GM19351 (cell line): ENCODE measurements around the gene RBP5.

ENCODE experiments used
- ATAC-seq: cut with Tn5 transposase; IDR thresholded peaks from one replicate; pipeline ENCODE4 v1.9.1; 2021; ENCODE audit warnings: mild to moderate bottlenecking, moderate library complexity; ENCODE audit not compliant: unreplicated experiment

The RBP5 gene

GRCh38 chr12:7128681-7129286, at the start of gene RBP5:
TSS of gene RBP5 (minus strand) at chr12:7128889. CDS start at chr12:7128775, 114 bp downstream.
- no peak for ATAC-seq

- no peak for ATAC-seq
These were observed 49.8 kb upstream of the RBP5 start for GRCh38 chr12:7178481-7178880.

GRCh38 chr12:7176595-7176994, 47.9 kb upstream of the RBP5 start:
- ATAC-seq: no peak

GRCh38 chr12:7175493-7175892, 46.8 kb upstream of the RBP5 start:
- ATAC-seq: no peak

GRCh38 chr12:7171854-7172253, 43.2 kb upstream of the RBP5 start:
- ATAC-seq: no peak

GRCh38 chr12:7169951-7170350, 41.3 kb upstream of the RBP5 start:
- no peak for ATAC-seq

GRCh38 chr12:7162691-7163114, 34.0 kb upstream of the RBP5 start:
- no peak for ATAC-seq

GRCh38 chr12:7161811-7162210, 33.1 kb upstream of the RBP5 start:
- ATAC-seq: no peak

GRCh38 chr12:7161327-7161726, 32.6 kb upstream of the RBP5 start:
- no peak for ATAC-seq

- ATAC-seq: no peak
These were observed 31.5 kb upstream of the RBP5 start for GRCh38 chr12:7160183-7160582.

- ATAC-seq: no peak
These were observed 30.3 kb upstream of the RBP5 start for GRCh38 chr12:7158781-7159609.

- ATAC-seq: no peak
These were observed 28.7 kb upstream of the RBP5 start for GRCh38 chr12:7157391-7157790.

GRCh38 chr12:7156259-7157197, 27.8 kb upstream of the RBP5 start:
- ATAC-seq: no peak

GRCh38 chr12:7155471-7156034, 26.9 kb upstream of the RBP5 start:
- no peak for ATAC-seq

GRCh38 chr12:7154901-7155470, 26.3 kb upstream of the RBP5 start:
- ATAC-seq: no peak

- no peak for ATAC-seq
These were observed 25.4 kb upstream of the RBP5 start for GRCh38 chr12:7154042-7154441.

GRCh38 chr12:7152818-7153217, 24.1 kb upstream of the RBP5 start:
- no peak for ATAC-seq

GRCh38 chr12:7151532-7151931, 22.8 kb upstream of the RBP5 start:
- no peak for ATAC-seq

- no peak for ATAC-seq
These were observed 22.2 kb upstream of the RBP5 start for GRCh38 chr12:7150841-7151240.

GRCh38 chr12:7150356-7150755, 21.7 kb upstream of the RBP5 start:
- no peak for ATAC-seq

- no peak for ATAC-seq
These were observed 18.2 kb upstream of the RBP5 start for GRCh38 chr12:7146906-7147305.
